MCF 10A (cell line): Measurements from ENCODE around the gene KLHL28. TPM values are rescaled to one million over a fixed set of nuclear protein-coding genes. Genes with fewer than 3 reads are reported as not detected.

Source experiments
- BruUV-seq: library from RNA; stranded (reverse); fragments of 400-500 nt; replicated peaks from 2 replicates; lab custom pipeline; 2021; lab: Mats Ljungman, UMichigan
- CTCF ChIA-PET: fragments of 300-600 bp; sonication (Branson Sonifier 250); formaldehyde crosslinking; extraction: SDS; loops from one replicate; lab custom pipeline; 2021; ENCODE audit warnings: antibody characterized with exemption, inconsistent platforms; lab: Yijun Ruan, JAX
- POLR2A ChIA-PET: fragments of 300-600, 350-650 bp; sonication (Branson Sonifier 250); formaldehyde crosslinking; extraction: SDS; loops from one replicate; lab custom pipeline; 2020; ENCODE audit warnings: antibody characterized with exemption, inconsistent platforms; lab: Yijun Ruan, JAX
- DNase-seq: peaks from one replicate; pipeline ENCODE4 v3.0.0-alpha.2; 2018; ENCODE audit not compliant: unreplicated experiment
- H3K27ac Mint-ChIP-seq: one replicate; pipeline ENCODE4 v1.8.0; 2022; ENCODE audit warnings: mild to moderate bottlenecking, low read depth, mixed read lengths; ENCODE audit not compliant: unreplicated experiment
- H3K27me3 Mint-ChIP-seq: one replicate; pipeline ENCODE4 v1.8.0; 2022; ENCODE audit warnings: mixed read lengths; ENCODE audit not compliant: insufficient read depth, unreplicated experiment
- H3K36me3 Mint-ChIP-seq: one replicate; pipeline ENCODE4 v1.8.0; 2022; ENCODE audit warnings: mild to moderate bottlenecking, moderate library complexity, mixed read lengths; ENCODE audit not compliant: insufficient read depth, unreplicated experiment
- H3K4me1 Mint-ChIP-seq: one replicate; pipeline ENCODE4 v1.8.0; 2022; ENCODE audit warnings: mixed read lengths; ENCODE audit not compliant: insufficient read depth, unreplicated experiment
- H3K4me3 Mint-ChIP-seq: one replicate; pipeline ENCODE4 v1.8.0; 2022; ENCODE audit warnings: mild to moderate bottlenecking, moderate library complexity, mixed read lengths; ENCODE audit not compliant: unreplicated experiment
- H3K9me3 Mint-ChIP-seq: one replicate; pipeline ENCODE4 v1.8.0; 2022; ENCODE audit warnings: mixed read lengths; ENCODE audit not compliant: unreplicated experiment
- intact Hi-C: fragments of 100-400 bp; cut with micrococcal nuclease; formaldehyde crosslinking; loops from 2 replicates; pipeline ENCODE4 v1.14.1; 2022
- total RNA-seq: library from RNA; stranded (reverse); gene quantifications from 2 replicates; pipeline ENCODE4 v1.2.3, GENCODE V29; 2022
- TF ChIP-seq, protein P1 (sequence below): fragments of 200-600 bp; IDR thresholded peaks from one replicate; pipeline ENCODE4 v1.8.0; 2022; ENCODE audit warnings: antibody characterized with exemption, mild to moderate bottlenecking; ENCODE audit not compliant: unreplicated experiment

Gene KLHL28
- total RNA-seq, 1 experiment from 2014 or later: 11.2 TPM

DNA sequence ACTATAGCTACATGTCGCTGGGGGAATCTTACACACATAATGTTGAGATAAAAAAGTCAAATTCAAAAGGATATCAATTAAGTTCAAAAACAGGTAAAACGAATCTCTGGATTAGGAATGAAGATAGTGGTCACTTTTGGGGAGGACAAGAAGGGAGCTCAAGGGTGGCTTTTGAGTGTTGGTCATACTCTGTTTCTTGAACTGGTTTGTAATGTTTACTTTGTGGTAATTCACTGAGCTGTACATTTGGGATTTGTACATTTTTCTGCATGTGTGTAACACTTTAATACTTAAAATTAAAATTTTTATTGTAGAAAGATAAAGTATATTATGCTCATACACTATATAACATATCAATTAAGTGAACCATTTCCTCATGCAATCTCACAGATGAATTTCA lies 26.6 kb downstream of the KLHL28 start:
- BruUV-seq: no TSS peak
- Mint-ChIP-seq H3K27me3 (no peaks in the 10 kb centered on the region), H3K4me1 (no peaks in the 10 kb centered on the region), H3K9me3 (no peaks in the 10 kb centered on the region), H3K36me3 (peaks cover 28% of the 10 kb centered on the region), H3K27ac (no peak overlapping the region), H3K4me3 (no peak overlapping the region)
- intact Hi-C loops: no loop called here
- ChIA-PET CTCF (interaction anchor here (0.7 to 1.7 kb wide), 4 partner anchors 22 to 333 kb away, joined by 3 to 11 read pairs (median 4); no protein-coding TSS in a partner anchor), POLR2A (interaction anchor here (1.3 kb wide), 1 partner anchor 26 kb away, joined by 5 read pairs; the partner anchor contains the start of genes KLHL28 and TOGARAM1)
- no peak for DNase-seq
- TF ChIP-seq, protein P1, sequence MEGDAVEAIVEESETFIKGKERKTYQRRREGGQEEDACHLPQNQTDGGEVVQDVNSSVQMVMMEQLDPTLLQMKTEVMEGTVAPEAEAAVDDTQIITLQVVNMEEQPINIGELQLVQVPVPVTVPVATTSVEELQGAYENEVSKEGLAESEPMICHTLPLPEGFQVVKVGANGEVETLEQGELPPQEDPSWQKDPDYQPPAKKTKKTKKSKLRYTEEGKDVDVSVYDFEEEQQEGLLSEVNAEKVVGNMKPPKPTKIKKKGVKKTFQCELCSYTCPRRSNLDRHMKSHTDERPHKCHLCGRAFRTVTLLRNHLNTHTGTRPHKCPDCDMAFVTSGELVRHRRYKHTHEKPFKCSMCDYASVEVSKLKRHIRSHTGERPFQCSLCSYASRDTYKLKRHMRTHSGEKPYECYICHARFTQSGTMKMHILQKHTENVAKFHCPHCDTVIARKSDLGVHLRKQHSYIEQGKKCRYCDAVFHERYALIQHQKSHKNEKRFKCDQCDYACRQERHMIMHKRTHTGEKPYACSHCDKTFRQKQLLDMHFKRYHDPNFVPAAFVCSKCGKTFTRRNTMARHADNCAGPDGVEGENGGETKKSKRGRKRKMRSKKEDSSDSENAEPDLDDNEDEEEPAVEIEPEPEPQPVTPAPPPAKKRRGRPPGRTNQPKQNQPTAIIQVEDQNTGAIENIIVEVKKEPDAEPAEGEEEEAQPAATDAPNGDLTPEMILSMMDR: no peak

DNA sequence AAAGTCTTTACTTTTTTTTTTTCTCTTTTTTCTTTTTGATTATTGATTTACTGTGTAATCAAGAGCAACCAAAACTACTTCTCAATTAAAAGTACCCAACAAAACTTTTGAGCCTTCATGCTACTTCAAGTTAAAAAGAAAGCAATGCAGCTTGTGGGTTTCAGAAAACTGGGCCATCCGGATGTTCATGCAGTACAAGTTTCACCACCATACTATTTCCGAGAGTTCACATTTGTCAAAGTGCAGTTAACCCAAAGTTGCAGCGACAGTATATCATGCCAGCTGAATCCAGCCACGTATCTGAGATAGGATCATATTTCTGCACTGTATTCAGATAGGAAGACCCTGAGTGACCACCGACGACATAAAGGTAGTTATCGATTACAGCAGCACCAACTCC lies 33.0 kb downstream of the KLHL28 start:
- no peak overlapping the region for H3K27ac Mint-ChIP-seq
- peaks cover 20% of the 10 kb centered on the region for H3K36me3 Mint-ChIP-seq

DNA sequence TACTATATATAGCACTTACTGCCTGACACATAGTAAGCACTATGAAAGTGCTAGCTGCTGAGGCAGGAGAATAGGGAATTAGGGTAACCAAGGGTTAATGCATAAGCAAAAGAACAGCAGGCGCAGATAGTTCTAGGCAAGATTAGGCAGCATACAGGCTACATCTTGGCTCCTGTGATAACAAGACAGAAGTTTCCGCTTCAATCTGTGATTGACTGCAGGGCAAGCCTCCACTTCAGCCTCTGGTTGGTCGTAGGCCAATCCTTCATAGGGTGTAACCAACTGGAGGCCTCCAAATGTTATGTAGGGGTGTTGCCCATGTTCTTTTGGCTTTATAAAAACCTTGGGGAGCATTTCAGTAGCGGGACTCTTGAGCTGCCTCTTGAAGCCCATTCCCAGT lies 46.9 kb downstream of the KLHL28 start:
- TF ChIP-seq, protein P1: no peak
- Mint-ChIP-seq H3K36me3 (no peaks in the 10 kb centered on the region), H3K9me3 (no peaks in the 10 kb centered on the region), H3K4me1 (no peaks in the 10 kb centered on the region), H3K4me3 (no peak overlapping the region), H3K27ac (no peak overlapping the region), H3K27me3 (no peaks in the 10 kb centered on the region)
- CTCF ChIA-PET: interaction anchor here (0.8 to 4.7 kb wide), 15 partner anchors 11 to 508 kb away, joined by 3 to 136 read pairs (median 5); partner anchors contain the start of gene MIS18BP1
- DNase-seq: no peak
- POLR2A ChIA-PET: interaction anchor here (1.0 to 2.7 kb wide), 3 partner anchors 47 to 220 kb away, joined by 3 to 19 read pairs (median 8); partner anchors contain the start of genes FANCM, FKBP3, KLHL28 and TOGARAM1
- no TSS peak for BruUV-seq
- intact Hi-C loops: loop anchor here (5.0 kb wide), 3 partner anchors 47 to 612 kb away; partner anchors contain the start of genes KLHL28, MIS18BP1 and TOGARAM1

More for the DNA sequence above, 33.0 kb downstream of the KLHL28 start:
- POLR2A ChIA-PET: interaction anchor here (0.6 kb wide), 1 partner anchor 33 kb away, joined by 3 read pairs; the partner anchor contains the start of genes KLHL28 and TOGARAM1
- H3K4me1 Mint-ChIP-seq: no peaks in the 10 kb centered on the region
- CTCF ChIA-PET: interaction anchor here (0.6 kb wide), 1 partner anchor 13 kb away, joined by 3 read pairs; no protein-coding TSS in a partner anchor
- intact Hi-C loops: no loop called here
- no TSS peak for BruUV-seq
- H3K9me3 Mint-ChIP-seq: no peaks in the 10 kb centered on the region
- no peak overlapping the region for H3K4me3 Mint-ChIP-seq
- H3K27me3 Mint-ChIP-seq: no peaks in the 10 kb centered on the region
- TF ChIP-seq, protein P1: no peak
- no peak for DNase-seq

DNA sequence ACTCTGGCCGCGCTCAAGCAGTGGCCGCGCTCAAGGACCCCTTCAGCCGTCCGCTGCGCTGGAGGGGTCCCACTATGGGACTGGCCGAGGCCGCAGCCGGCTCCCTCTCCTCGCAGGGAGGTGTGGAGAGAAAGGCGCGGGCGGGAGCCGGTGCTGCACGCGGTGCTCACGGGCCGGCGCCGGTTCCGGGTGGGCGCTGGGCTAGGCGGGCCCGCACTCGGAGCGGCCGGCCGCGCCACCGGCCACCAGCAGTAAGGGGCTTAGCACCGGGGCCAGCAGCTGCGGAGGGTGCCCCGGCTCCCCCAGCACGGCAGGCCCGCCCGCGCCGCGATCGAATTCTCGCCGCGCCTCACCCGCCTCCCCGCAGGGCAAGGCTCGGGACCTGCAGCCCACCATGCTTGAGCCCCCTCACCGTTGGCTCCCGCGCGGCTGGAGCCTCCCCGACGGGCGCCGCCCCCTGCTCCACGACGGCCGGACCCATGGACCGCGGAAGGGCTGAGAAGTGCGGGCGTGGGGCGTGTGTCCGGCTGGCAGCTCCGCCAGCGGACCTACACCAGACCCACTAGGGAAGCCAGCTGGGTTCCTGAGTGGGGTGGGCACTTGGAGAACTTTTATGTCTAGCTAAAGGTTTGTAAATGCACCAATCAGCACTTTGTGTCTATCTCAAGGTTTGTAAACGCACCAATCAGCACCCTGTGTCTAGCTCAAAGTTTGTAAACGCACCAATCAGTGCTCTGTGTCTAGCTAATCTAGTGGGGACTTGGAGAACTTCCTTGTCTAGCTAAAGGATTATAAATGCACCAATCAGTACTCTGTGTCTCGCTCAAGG lies 49.5 kb downstream of the KLHL28 start:
- no peak for DNase-seq
- CTCF ChIA-PET: interaction anchor here (0.6 to 4.7 kb wide), 20 partner anchors 9 to 616 kb away, joined by 3 to 136 read pairs (median 6); partner anchors contain the start of genes FANCM, KLHL28 and TOGARAM1

More for the DNA sequence above, 49.5 kb downstream of the KLHL28 start:
- no TSS peak for BruUV-seq
- TF ChIP-seq, protein P1: no peak
- Mint-ChIP-seq H3K36me3 (no peaks in the 10 kb centered on the region), H3K27me3 (no peaks in the 10 kb centered on the region), H3K4me3 (no peak overlapping the region), H3K4me1 (no peaks in the 10 kb centered on the region), H3K27ac (no peak overlapping the region), H3K9me3 (no peaks in the 10 kb centered on the region)
- intact Hi-C loops: loop anchor here (5.0 kb wide), 3 partner anchors 50 to 615 kb away; partner anchors contain the start of genes KLHL28, MIS18BP1 and TOGARAM1
- POLR2A ChIA-PET: interaction anchor here (0.9 to 2.7 kb wide), 4 partner anchors 15 to 356 kb away, joined by 4 to 19 read pairs (median 9); partner anchors contain the start of genes FANCM and FKBP3
